Neural progenitor cell (in vitro differentiated cells): ENCODE results near the gene CDK3. TPM values are rescaled to one million over a fixed set of nuclear protein-coding genes. Genes with fewer than 3 reads are reported as not detected.

ENCODE experiments used
- DNase-seq: peaks from one replicate; pipeline ENCODE4 v3.0.0-alpha.2; 2016; ENCODE audit warnings: low spot score
- H2AFZ ChIP-seq: fragments of 200-600 bp; sonication (generic); replicated peaks from 2 replicates; pipeline ENCODE4 v1.6.1; 2016; ENCODE audit warnings: antibody characterized with exemption
- H3F3A ChIP-seq: fragments of 200-600 bp; sonication (generic); 2 replicates; pipeline ENCODE4 v1.6.1; 2016; ENCODE audit warnings: antibody characterized with exemption, low read depth
- H3K27ac ChIP-seq: fragments of 200-600 bp; sonication (generic); 2 replicates; pipeline ENCODE4 v1.5.1; 2016; ENCODE audit warnings: mild to moderate bottlenecking
- H3K27me3 ChIP-seq: fragments of 200-600 bp; sonication (generic); 2 replicates; pipeline ENCODE4 v1.6.1; 2016; ENCODE audit warnings: mild to moderate bottlenecking, moderate library complexity
- H3K36me3 ChIP-seq: fragments of 200-600 bp; sonication (generic); 2 replicates; pipeline ENCODE4 v1.5.1; 2016
- H3K4me1 ChIP-seq: fragments of 200-600 bp; sonication (generic); 2 replicates; pipeline ENCODE4 v1.6.1; 2016; ENCODE audit warnings: mixed run types
- H3K4me2 ChIP-seq: fragments of 200-600 bp; sonication (generic); 2 replicates; pipeline ENCODE4 v1.6.1; 2016
- H3K4me3 ChIP-seq: fragments of 200-600 bp; sonication (generic); 2 replicates; pipeline ENCODE4 v1.5.1; 2016
- H3K79me2 ChIP-seq: fragments of 200-600 bp; sonication (generic); 2 replicates; pipeline ENCODE4 v1.6.1; 2016; ENCODE audit warnings: low read depth
- H3K9ac ChIP-seq: fragments of 200-600 bp; sonication (generic); 2 replicates; pipeline ENCODE4 v1.6.1; 2016
- H3K9me3 ChIP-seq: fragments of 200-600 bp; sonication (generic); 2 replicates; pipeline ENCODE4 v1.5.1; 2016; ENCODE audit warnings: low read depth
- H4K20me1 ChIP-seq: fragments of 200-600 bp; sonication (generic); 2 replicates; pipeline ENCODE4 v1.6.1; 2016; ENCODE audit warnings: low read depth
- H3K27ac Mint-ChIP-seq: 3 replicates; pipeline ENCODE4 v1.8.0; 2021; ENCODE audit warnings: mixed read lengths
- H3K27me3 Mint-ChIP-seq: 2 replicates; pipeline ENCODE4 v1.8.0; 2022; ENCODE audit warnings: low read depth, mild to moderate bottlenecking, inconsistent platforms, moderate library complexity, mixed read lengths; ENCODE audit not compliant: insufficient read depth
- H3K36me3 Mint-ChIP-seq: 3 replicates; pipeline ENCODE4 v1.8.0; 2021; ENCODE audit warnings: mixed read lengths
- H3K4me1 Mint-ChIP-seq: 3 replicates; pipeline ENCODE4 v1.8.0; 2021; ENCODE audit warnings: mixed read lengths
- H3K4me3 Mint-ChIP-seq: 3 replicates; pipeline ENCODE4 v1.8.0; 2021; ENCODE audit warnings: mild to moderate bottlenecking, moderate library complexity, mixed read lengths
- H3K9me3 Mint-ChIP-seq: 3 replicates; pipeline ENCODE4 v1.8.0; 2020; ENCODE audit warnings: mixed read lengths
- CTCF ChIP-seq: fragments of 200-600 bp; sonication (generic); IDR thresholded peaks from 2 replicates; pipeline ENCODE4 v1.5.1; 2017; ENCODE audit warnings: antibody characterized with exemption, mild to moderate bottlenecking
- EZH2 ChIP-seq: fragments of 200-600 bp; sonication (generic); IDR thresholded peaks from 2 replicates; pipeline ENCODE4 v1.6.1; 2017; ENCODE audit warnings: antibody characterized with exemption, mild to moderate bottlenecking, moderate library complexity
- EZH2phosphoT487 ChIP-seq: fragments of 200-600 bp; sonication (generic); IDR thresholded peaks from 2 replicates; pipeline ENCODE4 v1.6.1; 2017; ENCODE audit warnings: antibody characterized with exemption
- total RNA-seq: library from RNA; depleted of rRNA; stranded (reverse); fragments of >200 nt; gene quantifications from 2 replicates; pipeline ENCODE4 v1.2.3, GENCODE V29; 2015; ENCODE audit warnings: low replicate concordance

Gene CDK3
- total RNA-seq, 1 donor from 2014 or later: 3.0 TPM

GRCh38 chr17:76009447-76009846, 8.8 kb downstream of the CDK3 start:
- DNase-seq: no peak
- H3K4me1 Mint-ChIP-seq: peaks cover 12% of the 10 kb centered on the region
- H3K27me3 Mint-ChIP-seq: peaks cover 16% of the 10 kb centered on the region
- H3K4me3 ChIP-seq: no peak overlapping the region
- H3F3A ChIP-seq: no peaks in the 10 kb centered on the region
- H4K20me1 ChIP-seq: no peaks in the 10 kb centered on the region
- no peak overlapping the region for H3K4me2 ChIP-seq
- H2AFZ ChIP-seq: no peak overlapping the region
- H3K27ac ChIP-seq: no peak overlapping the region
- no peaks in the 10 kb centered on the region for H3K79me2 ChIP-seq
- no peaks in the 10 kb centered on the region for H3K9me3 ChIP-seq
- no peak overlapping the region for H3K27ac Mint-ChIP-seq
- no peak overlapping the region for H3K9ac ChIP-seq
- no peaks in the 10 kb centered on the region for H3K4me1 ChIP-seq
- TF ChIP-seq CTCF (no peak), EZH2phosphoT487 (no peak), EZH2 (no peak)
- no peaks in the 10 kb centered on the region for H3K27me3 ChIP-seq
- no peaks in the 10 kb centered on the region for H3K9me3 Mint-ChIP-seq
- no peaks in the 10 kb centered on the region for H3K36me3 Mint-ChIP-seq
- no peaks in the 10 kb centered on the region for H3K36me3 ChIP-seq
- H3K4me3 Mint-ChIP-seq: peak overlapping the region; percentile 13

GRCh38 chr17:76009969-76010661, 9.5 kb downstream of the CDK3 start:
- no peak for TF ChIP-seq EZH2phosphoT487
- no peak for TF ChIP-seq CTCF
- no peak for TF ChIP-seq EZH2
- no peaks in the 10 kb centered on the region for H3K9me3 Mint-ChIP-seq
- Histone ChIP-seq H3K9ac (no peak overlapping the region), H3K4me3 (no peak overlapping the region), H3K9me3 (no peaks in the 10 kb centered on the region), H3F3A (no peaks in the 10 kb centered on the region), H3K79me2 (no peaks in the 10 kb centered on the region), H3K27ac (no peak overlapping the region), H3K4me1 (no peaks in the 10 kb centered on the region), H3K4me2 (no peak overlapping the region), H2AFZ (no peak overlapping the region), H4K20me1 (no peaks in the 10 kb centered on the region), H3K36me3 (no peaks in the 10 kb centered on the region), H3K27me3 (no peaks in the 10 kb centered on the region)
- no peak overlapping the region for H3K27ac Mint-ChIP-seq
- H3K4me1 Mint-ChIP-seq: peaks cover 12% of the 10 kb centered on the region
- no peak overlapping the region for H3K4me3 Mint-ChIP-seq
- peaks cover 16% of the 10 kb centered on the region for H3K27me3 Mint-ChIP-seq
- no peaks in the 10 kb centered on the region for H3K36me3 Mint-ChIP-seq
- DNase-seq: no peak

- H3K36me3 ChIP-seq: no peaks in the 10 kb centered on the region
- H3K27ac ChIP-seq: no peak overlapping the region
- DNase-seq: no peak
- H3K79me2 ChIP-seq: no peaks in the 10 kb centered on the region
- Mint-ChIP-seq H3K36me3 (no peaks in the 10 kb centered on the region), H3K9me3 (no peaks in the 10 kb centered on the region), H3K27ac (no peak overlapping the region), H3K4me1 (peaks cover 16% of the 10 kb centered on the region), H3K4me3 (no peak overlapping the region), H3K27me3 (peaks cover 13% of the 10 kb centered on the region)
- no peak overlapping the region for H3K4me2 ChIP-seq
- H3F3A ChIP-seq: no peaks in the 10 kb centered on the region
- no peak overlapping the region for H2AFZ ChIP-seq
- no peaks in the 10 kb centered on the region for H3K4me1 ChIP-seq
- H3K9ac ChIP-seq: no peak overlapping the region
- TF ChIP-seq EZH2phosphoT487: no peak
- TF ChIP-seq EZH2: no peak
- TF ChIP-seq CTCF: no peak
- no peaks in the 10 kb centered on the region for H3K9me3 ChIP-seq
- no peaks in the 10 kb centered on the region for H3K27me3 ChIP-seq
- no peak overlapping the region for H3K4me3 ChIP-seq
- H4K20me1 ChIP-seq: no peaks in the 10 kb centered on the region
These were observed 11.3 kb downstream of the CDK3 start for GRCh38 chr17:76011951-76012350.
